GM12892 (cell line): ENCODE data around the gene CD36.

ENCODE experiments used
- POLR2A ChIP-seq: IDR thresholded peaks from 2 replicates; pipeline ENCODE4 v1.6.1; 2011; ENCODE audit warnings: low read depth, low read length, control low read depth
- POLR2AphosphoS5 ChIP-seq: IDR thresholded peaks from 2 replicates; pipeline ENCODE4 v1.6.1; 2011; ENCODE audit warnings: low read depth, low read length, control low read depth

DNA sequence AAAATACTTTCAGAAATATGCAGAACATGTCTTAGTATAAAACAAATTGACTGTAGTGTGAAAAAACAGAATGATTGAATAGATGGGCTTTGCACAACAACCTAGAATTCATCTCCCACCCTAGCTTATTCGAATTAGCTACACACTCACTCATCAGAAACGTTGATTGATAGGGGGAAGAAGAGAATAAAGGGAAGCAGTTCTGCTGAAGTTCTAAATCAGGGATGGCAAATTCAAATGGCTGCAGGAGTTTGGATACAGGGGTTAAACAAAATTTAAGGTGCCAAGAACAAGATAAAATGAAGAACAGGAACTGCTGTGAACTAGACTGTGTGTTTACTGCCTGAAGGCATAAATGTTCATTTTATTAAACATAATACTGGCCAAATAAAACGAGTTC lies 9.0 kb downstream of the CD36 start:
- TF ChIP-seq POLR2AphosphoS5 (no peak), POLR2A (no peak)
